SHP77 (cell line): ENCODE data around the gene CNN1.
"Not testable (repeated sequence)": the region's sequence is repeated elsewhere in the genome, so short reads cannot be mapped to it uniquely, and the experiment has no call there.

Experiments
- DNase-seq, 2 experiments: peaks; one replicate each; lab custom pipeline; 2025; lab: John Stamatoyannopoulos, UW

Gene CNN1

DNA sequence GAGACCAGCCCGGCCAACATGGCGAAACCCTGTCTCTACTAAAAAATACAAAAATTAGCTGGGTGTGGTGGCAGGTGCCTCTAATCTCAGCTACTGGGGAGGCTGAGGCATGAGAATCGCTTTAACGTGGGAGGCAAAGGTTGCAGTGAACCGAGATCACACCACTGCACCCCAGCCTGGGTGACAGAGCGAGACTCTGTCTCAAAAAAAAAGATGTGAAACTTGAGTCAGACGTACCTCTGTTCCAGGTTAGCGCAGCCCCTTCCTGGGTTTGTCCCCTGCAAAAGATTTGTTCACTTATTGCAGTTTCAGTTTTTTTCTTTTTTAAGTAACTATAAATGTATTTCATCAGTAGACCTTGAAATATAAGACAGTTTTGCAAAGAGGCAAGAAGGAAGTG is 61.1 kb downstream of the CNN1 start:
- DNase-seq = not testable (repeated sequence)
